PFSK-1 (cell line): ENCODE measurements around the gene FKBP5.

Experiments used
- FOXP2 ChIP-seq: optimal IDR thresholded peaks from 2 replicates; pipeline ENCODE3; 2011; ENCODE audit warnings: borderline replicate concordance, control low read depth, inconsistent platforms; ENCODE audit not compliant: insufficient read depth; ENCODE audit errors: extremely low read length, extremely low read depth
- POLR2AphosphoS5 ChIP-seq: IDR thresholded peaks from 2 replicates; pipeline ENCODE4 v1.6.1; 2012; ENCODE audit warnings: low read depth, mild to moderate bottlenecking, control low read depth, low read length, moderate library complexity
- SIN3A ChIP-seq: IDR thresholded peaks from 2 replicates; pipeline ENCODE4 v1.6.1; 2012; ENCODE audit warnings: mild to moderate bottlenecking, low read length, moderate library complexity, borderline replicate concordance; ENCODE audit not compliant: insufficient read depth
- TAF1 ChIP-seq: IDR thresholded peaks from 2 replicates; pipeline ENCODE4 v1.6.1; 2012; ENCODE audit warnings: low read length, control low read depth, borderline replicate concordance; ENCODE audit not compliant: insufficient read depth
- TF ChIP-seq, protein P1 (sequence below), 2 experiments: IDR thresholded peaks; 2 replicates each; pipeline versions ENCODE4 v1.6.1 to v1.8.0; 2011 to 2012; ENCODE audit warnings: low read depth in 2 of 2, low read length in 2 of 2, control low read depth in 1 of 2, inconsistent platforms in 1 of 2, mild to moderate bottlenecking in 1 of 2, moderate library complexity in 1 of 2; ENCODE audit not compliant: insufficient read depth in 1 of 2

The FKBP5 gene

DNA sequence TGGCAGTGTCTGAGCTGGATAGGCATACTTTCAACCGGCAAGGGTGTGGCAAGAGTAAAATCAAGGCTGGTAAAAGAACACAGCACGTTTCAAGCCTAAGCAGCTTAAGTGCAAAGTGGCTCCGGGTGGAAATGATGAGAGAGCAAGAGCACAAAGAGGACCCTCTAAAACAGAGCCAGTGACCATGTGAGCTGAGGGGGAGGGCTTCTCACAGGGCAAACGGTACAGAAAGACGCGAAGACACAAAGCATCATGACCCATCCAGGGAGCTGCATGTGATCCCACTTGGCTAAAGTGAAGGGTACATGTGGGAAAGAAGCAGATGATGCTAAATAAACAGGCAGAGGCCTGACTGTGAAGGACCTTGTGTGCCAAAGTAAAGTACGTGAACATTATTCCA, 25.7 kb downstream of the FKBP5 start:
- no peak for TF ChIP-seq SIN3A
- TF ChIP-seq, protein P1, sequence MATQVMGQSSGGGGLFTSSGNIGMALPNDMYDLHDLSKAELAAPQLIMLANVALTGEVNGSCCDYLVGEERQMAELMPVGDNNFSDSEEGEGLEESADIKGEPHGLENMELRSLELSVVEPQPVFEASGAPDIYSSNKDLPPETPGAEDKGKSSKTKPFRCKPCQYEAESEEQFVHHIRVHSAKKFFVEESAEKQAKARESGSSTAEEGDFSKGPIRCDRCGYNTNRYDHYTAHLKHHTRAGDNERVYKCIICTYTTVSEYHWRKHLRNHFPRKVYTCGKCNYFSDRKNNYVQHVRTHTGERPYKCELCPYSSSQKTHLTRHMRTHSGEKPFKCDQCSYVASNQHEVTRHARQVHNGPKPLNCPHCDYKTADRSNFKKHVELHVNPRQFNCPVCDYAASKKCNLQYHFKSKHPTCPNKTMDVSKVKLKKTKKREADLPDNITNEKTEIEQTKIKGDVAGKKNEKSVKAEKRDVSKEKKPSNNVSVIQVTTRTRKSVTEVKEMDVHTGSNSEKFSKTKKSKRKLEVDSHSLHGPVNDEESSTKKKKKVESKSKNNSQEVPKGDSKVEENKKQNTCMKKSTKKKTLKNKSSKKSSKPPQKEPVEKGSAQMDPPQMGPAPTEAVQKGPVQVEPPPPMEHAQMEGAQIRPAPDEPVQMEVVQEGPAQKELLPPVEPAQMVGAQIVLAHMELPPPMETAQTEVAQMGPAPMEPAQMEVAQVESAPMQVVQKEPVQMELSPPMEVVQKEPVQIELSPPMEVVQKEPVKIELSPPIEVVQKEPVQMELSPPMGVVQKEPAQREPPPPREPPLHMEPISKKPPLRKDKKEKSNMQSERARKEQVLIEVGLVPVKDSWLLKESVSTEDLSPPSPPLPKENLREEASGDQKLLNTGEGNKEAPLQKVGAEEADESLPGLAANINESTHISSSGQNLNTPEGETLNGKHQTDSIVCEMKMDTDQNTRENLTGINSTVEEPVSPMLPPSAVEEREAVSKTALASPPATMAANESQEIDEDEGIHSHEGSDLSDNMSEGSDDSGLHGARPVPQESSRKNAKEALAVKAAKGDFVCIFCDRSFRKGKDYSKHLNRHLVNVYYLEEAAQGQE (IDR thresholded peaks at IDR 0.05; ENCODE audit: insufficient read depth in 1 of 2, low read depth in 2 of 2, low read length in 2 of 2), result no peak
- TF ChIP-seq POLR2AphosphoS5, result no peak
- TF ChIP-seq TAF1, result no peak
- TF ChIP-seq FOXP2, result no peak

DNA sequence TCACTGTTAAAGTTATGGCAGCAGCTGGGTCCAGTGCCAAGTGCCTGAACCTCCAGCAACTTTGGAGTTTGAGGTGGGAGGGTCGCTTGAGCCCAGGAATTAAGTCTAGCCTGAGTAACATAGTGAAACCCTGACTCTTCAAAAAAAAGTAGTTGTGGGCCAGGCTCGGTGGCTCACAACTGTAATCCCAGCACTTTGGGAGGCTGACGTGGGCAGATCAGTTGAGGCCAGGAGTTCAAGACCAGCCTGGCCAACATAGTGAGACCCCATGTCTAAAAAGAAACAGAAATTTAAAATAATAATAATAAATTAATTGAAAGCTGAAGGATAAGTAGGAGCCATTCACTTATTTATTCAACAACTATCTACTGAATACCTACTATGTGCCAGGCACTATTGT, 33.8 kb downstream of the FKBP5 start:
- TF ChIP-seq TAF1 (no peak), FOXP2 (no peak), SIN3A (no peak), POLR2AphosphoS5 (no peak)
- TF ChIP-seq, protein P1 (IDR thresholded peaks at IDR 0.05; ENCODE audit: insufficient read depth in 1 of 2, low read depth in 2 of 2, low read length in 2 of 2), result no peak

DNA sequence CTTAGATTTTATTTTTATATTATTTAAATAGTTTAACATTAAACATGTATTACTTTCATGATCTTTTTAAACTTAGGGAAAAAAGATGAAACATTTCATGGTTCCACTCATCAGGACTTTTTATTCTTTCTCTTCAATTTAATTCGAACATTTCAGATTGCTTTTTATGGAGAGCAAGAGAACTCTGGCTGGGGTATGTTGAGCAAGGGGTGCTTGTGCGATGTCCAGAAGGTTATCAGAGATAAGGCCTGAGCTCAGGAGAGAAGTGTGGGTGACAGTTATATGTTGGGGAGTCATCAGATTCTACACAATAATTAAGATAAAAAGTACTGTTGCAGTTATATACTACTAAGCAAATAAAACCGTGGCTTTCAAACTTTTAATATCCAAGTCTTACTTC, 37.5 kb downstream of the FKBP5 start:
- TF ChIP-seq SIN3A (no peak), TAF1 (no peak), FOXP2 (no peak), POLR2AphosphoS5 (no peak)
- TF ChIP-seq, protein P1 (IDR thresholded peaks at IDR 0.05; ENCODE audit: insufficient read depth in 1 of 2, low read depth in 2 of 2, low read length in 2 of 2), result no peak

DNA sequence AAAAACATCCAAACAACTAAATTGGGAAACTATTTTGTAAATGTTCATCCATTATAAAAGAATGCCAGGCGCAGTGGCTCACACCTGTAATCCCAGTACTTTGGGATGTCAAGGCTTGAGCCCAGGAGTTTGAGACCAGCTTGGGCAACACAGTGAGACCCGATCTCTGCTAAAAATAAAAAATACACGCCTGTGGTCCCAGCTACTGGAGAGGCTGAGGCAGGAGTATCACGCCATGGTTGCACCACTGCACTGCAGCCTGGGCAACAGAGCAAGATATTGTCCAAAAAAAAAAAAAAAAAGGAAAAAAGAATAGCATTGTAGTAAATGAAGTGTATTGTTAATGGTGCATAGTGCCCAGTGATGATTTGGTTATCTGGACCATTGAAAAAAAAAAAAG, 38.7 kb downstream of the FKBP5 start:
- TF ChIP-seq TAF1 (no peak), FOXP2 (no peak), POLR2AphosphoS5 (no peak), SIN3A (no peak)
- TF ChIP-seq, protein P1 (IDR thresholded peaks at IDR 0.05; ENCODE audit: insufficient read depth in 1 of 2, low read depth in 2 of 2, low read length in 2 of 2), result no peak

DNA sequence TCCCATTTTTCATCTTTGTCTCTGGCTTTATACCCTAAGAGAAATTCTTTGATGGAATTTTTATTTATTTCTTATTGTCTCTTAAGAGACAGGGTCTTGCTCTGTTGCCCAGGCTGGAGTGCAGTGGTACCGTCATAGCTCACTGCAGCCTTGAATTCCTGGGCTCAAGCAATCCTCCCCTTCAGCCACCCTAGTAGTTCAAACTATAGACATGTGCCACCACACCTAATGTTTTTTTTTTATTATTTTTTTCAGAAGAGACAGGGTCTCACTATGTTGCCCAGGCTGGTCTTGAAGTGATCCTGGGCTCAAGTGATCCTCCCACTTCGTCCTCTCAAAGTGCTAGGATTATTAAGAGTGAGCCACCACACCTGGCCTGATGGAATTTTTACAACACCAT, 40.5 kb downstream of the FKBP5 start:
- no peak for TF ChIP-seq POLR2AphosphoS5
- TF ChIP-seq FOXP2, result no peak
- no peak for TF ChIP-seq SIN3A
- TF ChIP-seq, protein P1 (IDR thresholded peaks at IDR 0.05; ENCODE audit: insufficient read depth in 1 of 2, low read depth in 2 of 2, low read length in 2 of 2), result no peak
- no peak for TF ChIP-seq TAF1
